ENCODE data around the gene GFRA3. TPM values are rescaled to one million over a fixed set of nuclear protein-coding genes. Genes with fewer than 3 reads are reported as not detected.

GFRA3 gene
- total RNA-seq, 1 experiment from 2014 or later: not detected

Other genes with a start within 250 kb of the GFRA3 start
- gene FAM13B, start 241.5 kb downstream of the GFRA3 start, total RNA-seq (2014; rRNA removed): 11.5 and 20.8 TPM in 2 replicates
- not detected in 2 replicates for gene WNT8A, start 190.6 kb downstream of the GFRA3 start, total RNA-seq (2014; rRNA removed)
- gene NME5, start 135.2 kb downstream of the GFRA3 start, total RNA-seq (2014; rRNA removed): 0.17 TPM in 1 of 2 replicates, not detected in the other
- gene BRD8, start 96.0 kb downstream of the GFRA3 start, total RNA-seq (2014; rRNA removed): 49.1 and 60.0 TPM in 2 replicates
- 108 and 113 TPM in 2 replicates for gene KIF20A, start 95.5 kb downstream of the GFRA3 start, total RNA-seq (2014; rRNA removed)
- gene CDC23, start 61.3 kb downstream of the GFRA3 start, total RNA-seq (2014; rRNA removed): 27.0 and 27.4 TPM in 2 replicates
- 16.9 and 18.3 TPM in 2 replicates for gene CDC25C, start 57.2 kb upstream of the GFRA3 start, total RNA-seq (2014; rRNA removed)
- gene FAM53C, start 63.6 kb upstream of the GFRA3 start, total RNA-seq (2014; rRNA removed): 27.2 and 29.7 TPM in 2 replicates
- gene KDM3B, start 78.1 kb upstream of the GFRA3 start, total RNA-seq (2014; rRNA removed): 30.3 and 36.1 TPM in 2 replicates
- gene REEP2, start 164.4 kb upstream of the GFRA3 start, total RNA-seq (2014; rRNA removed): 9.0 and 11.0 TPM in 2 replicates
- gene EGR1, start 190.9 kb upstream of the GFRA3 start, total RNA-seq (2014; rRNA removed): 4.1 and 7.2 TPM in 2 replicates

All from LHCN-M2 (cell line).